GM12891 (cell line): ENCODE data around the gene KAT7.
A peak's percentile ranks its signal among the peaks of the same experiment; 100 is the strongest.

Experiments used
- DNase-seq: peaks from one replicate; pipeline ENCODE4 v3.0.0; 2011; ENCODE audit warnings: low spot score; ENCODE audit not compliant: insufficient read length
- FAIRE-seq: peaks from 2 replicates; lab custom pipeline; 2011; peaks lifted over from hg19 to GRCh38; lab: Jason Lieb, UNC
- PAX5 ChIP-seq: IDR thresholded peaks from 2 replicates; pipeline ENCODE4 v1.6.1; 2011; ENCODE audit warnings: low read length, moderate library complexity, mild to moderate bottlenecking; ENCODE audit not compliant: insufficient read depth, severe bottlenecking
- POLR2A ChIP-seq: IDR thresholded peaks from 2 replicates; pipeline ENCODE4 v1.6.1; 2011; ENCODE audit warnings: low read depth, low read length, control low read depth
- POLR2AphosphoS5 ChIP-seq: IDR thresholded peaks from 2 replicates; pipeline ENCODE4 v1.6.1; 2011; ENCODE audit warnings: low read depth, low read length, control low read depth
- POU2F2 ChIP-seq: IDR thresholded peaks from 2 replicates; pipeline ENCODE4 v1.6.1; 2011; ENCODE audit warnings: low read depth, mild to moderate bottlenecking, control low read depth, low read length, moderate library complexity
- SPI1 ChIP-seq: IDR thresholded peaks from 2 replicates; pipeline ENCODE4 v1.6.1; 2011; ENCODE audit warnings: low read depth, low read length, control low read depth
- TAF1 ChIP-seq: IDR thresholded peaks from 2 replicates; pipeline ENCODE4 v1.6.1; 2011; ENCODE audit warnings: low read depth, low read length, control low read depth

KAT7 gene

GRCh38 chr17:49862781-49863331 is 74.4 kb downstream of the KAT7 start:
- no peak for DNase-seq
- TF ChIP-seq POLR2A, result no peak
- no peak for TF ChIP-seq POLR2AphosphoS5
- TF ChIP-seq TAF1, result no peak
- TF ChIP-seq PAX5, result no peak
- TF ChIP-seq SPI1, result no peak
- TF ChIP-seq POU2F2, result no peak
- FAIRE-seq, result no peak

GRCh38 chr17:49866019-49866380 is 77.5 kb downstream of the KAT7 start:
- FAIRE-seq, result no peak
- TF ChIP-seq PAX5, result no peak
- TF ChIP-seq POLR2AphosphoS5, result no peak
- no peak for TF ChIP-seq SPI1
- no peak for TF ChIP-seq POU2F2
- TF ChIP-seq POLR2A, result no peak
- TF ChIP-seq TAF1, result no peak
- DNase-seq, result no peak

- TF ChIP-seq SPI1 (no peak), TAF1 (no peak), POU2F2 (no peak)
- DNase-seq (no peak), FAIRE-seq (no peak)
These were observed 78.5 kb downstream of the KAT7 start for GRCh38 chr17:49866882-49867413.

- DNase-seq, result no peak
- no peak for FAIRE-seq
- TF ChIP-seq SPI1 (no peak), TAF1 (no peak), PAX5 (no peak), POLR2AphosphoS5 (no peak), POU2F2 (no peak), POLR2A (no peak)
These were observed 80.5 kb downstream of the KAT7 start for GRCh38 chr17:49869038-49869374.

DNA sequence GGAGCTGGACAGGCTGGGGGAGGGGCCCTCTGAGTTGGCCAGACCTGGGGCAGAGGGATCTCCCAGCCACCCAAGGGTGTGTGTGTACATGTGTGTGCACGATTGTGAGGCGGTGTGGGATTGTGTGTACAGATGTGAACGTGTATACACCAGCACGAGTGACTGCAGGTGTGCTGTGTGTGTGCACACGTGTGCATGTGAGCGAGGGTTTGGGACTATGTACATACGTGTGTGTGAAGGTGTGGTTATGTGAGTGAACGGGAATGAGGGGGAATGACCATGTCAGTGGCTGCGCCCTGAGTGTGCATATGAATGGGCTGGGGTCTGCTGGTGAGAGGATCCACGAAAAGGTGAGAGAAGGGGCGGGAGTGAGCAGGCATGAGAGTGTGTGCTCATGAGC is 81.8 kb downstream of the KAT7 start:
- FAIRE-seq (no peak), DNase-seq (no peak)
- TF ChIP-seq SPI1 (no peak), POU2F2 (no peak), POLR2AphosphoS5 (no peak)

GRCh38 chr17:49871211-49871610 is 82.7 kb downstream of the KAT7 start:
- no peak for FAIRE-seq
- DNase-seq, result no peak
- TF ChIP-seq POLR2AphosphoS5, result no peak
- TF ChIP-seq POLR2A, result no peak
- no peak for TF ChIP-seq PAX5
- TF ChIP-seq POU2F2, result no peak
- TF ChIP-seq TAF1, result no peak
- no peak for TF ChIP-seq SPI1

DNA sequence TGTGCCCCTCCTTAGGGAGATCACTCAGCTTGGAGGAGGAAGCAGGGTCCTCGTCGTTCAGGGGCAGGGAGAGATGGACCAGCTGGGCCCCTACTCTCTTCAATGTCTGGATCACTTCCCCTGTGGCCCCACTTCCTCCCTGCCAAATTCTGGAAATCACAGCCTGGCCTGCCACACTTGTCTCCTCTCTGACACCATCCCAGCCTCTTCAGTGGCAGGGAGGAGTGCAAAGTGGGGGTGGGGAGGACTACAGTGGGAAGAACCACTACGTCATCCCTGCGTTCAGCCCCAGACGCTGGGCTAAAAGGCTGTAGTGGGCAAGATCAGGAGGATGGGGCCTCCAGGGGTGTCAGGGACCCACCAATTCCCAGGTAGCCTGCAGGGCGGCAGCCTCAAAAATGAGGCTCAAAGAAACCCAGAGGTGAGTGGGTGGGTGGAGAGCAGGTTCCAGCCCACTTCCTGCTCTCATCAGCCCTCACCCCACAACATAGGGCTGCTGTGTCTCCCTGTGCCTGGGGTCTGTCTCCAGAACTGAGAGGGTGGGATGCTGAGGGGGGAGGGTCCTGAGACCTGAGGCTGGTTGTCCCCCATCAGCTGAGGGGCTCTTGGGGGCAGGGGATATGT is 84.4 kb downstream of the KAT7 start:
- DNase-seq (no peak), FAIRE-seq (no peak)
- TF ChIP-seq TAF1 (no peak), SPI1 (0 out of 2 replicates have a peak, but pooled peaks have one; percentile 5)

DNA sequence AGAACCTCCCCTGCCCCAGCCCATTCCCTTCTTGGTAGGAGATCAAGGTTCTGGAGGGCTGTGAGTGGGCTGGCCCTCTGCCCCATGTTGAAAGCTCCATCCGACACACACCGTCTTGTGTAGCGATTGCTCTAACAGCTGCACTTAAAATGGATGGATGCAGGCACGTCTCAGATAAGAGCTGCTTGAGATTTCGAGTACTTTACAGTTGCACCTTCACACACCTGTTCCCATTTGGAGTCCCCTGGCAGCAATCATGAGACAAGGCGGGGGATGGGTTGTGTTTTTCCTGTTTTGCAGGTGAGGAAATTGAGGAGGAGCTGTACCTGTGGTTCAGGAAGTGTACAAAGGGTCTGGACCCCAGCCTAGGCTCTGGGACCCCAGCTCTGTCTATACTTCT is 85.0 kb downstream of the KAT7 start:
- no peak for DNase-seq
- TF ChIP-seq POLR2AphosphoS5, result no peak
- no peak for TF ChIP-seq TAF1
- TF ChIP-seq PAX5, result no peak
- TF ChIP-seq POLR2A, result no peak
- TF ChIP-seq POU2F2, result no peak
- no peak for TF ChIP-seq SPI1
- FAIRE-seq, result no peak

- TF ChIP-seq PAX5, result no peak
- TF ChIP-seq TAF1, result no peak
- no peak for TF ChIP-seq POLR2AphosphoS5
- no peak for FAIRE-seq
- DNase-seq, result no peak
These were observed 85.4 kb downstream of the KAT7 start for GRCh38 chr17:49873926-49874325.

DNA sequence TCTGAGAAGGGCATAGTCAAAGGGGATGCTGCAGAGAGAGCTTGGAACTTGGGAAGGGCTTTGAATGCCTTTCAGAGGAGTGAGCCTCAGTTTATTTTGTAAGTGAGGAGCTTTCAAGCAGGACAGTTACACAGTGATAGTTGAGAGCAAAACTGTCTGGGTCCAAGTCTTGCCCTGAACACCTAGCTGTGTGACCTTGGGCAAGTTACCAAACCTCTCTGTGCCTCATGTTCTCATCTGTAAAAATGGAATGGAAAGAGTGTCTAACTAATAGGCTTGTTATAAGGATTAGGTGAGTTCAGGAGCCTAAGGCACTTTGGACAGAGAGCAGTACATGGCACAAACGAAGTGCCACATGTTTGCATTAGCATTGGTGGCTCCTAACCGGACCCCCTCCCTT is 86.4 kb downstream of the KAT7 start:
- DNase-seq (no peak), FAIRE-seq (no peak)
- TF ChIP-seq TAF1, result no peak
- TF ChIP-seq POU2F2, result no peak
- TF ChIP-seq SPI1, result no peak
- no peak for TF ChIP-seq POLR2AphosphoS5

DNA sequence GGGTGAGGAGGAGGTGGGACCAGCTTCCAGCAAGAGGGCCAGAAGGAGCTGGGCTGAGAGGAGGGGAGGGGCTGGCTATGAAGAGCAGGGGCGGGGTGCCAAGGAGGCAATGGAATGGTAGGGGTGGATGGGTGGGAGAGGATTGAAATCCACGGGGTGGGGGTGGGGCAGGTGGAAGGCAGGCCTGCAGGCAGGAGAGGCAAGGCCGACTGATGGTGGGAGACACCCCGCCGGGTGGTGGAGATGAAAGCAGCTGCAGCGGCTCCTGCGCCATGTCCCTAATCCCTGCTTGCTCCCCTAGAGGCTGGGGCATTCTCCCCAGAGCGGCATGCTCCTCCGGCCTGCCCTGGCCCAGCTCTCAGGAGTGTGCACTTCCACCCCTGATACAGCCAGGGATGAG is 87.2 kb downstream of the KAT7 start:
- FAIRE-seq (no peak), DNase-seq (no peak)
- no peak for TF ChIP-seq TAF1
- no peak for TF ChIP-seq POLR2A
- no peak for TF ChIP-seq POU2F2
- no peak for TF ChIP-seq POLR2AphosphoS5
- no peak for TF ChIP-seq PAX5
- TF ChIP-seq SPI1, result no peak
